Limb (tissue), 2 donors: ENCODE data around the gene CCDC85A.

Experiments used
- DNase-seq, 2 donors: peaks; one replicate each; pipeline ENCODE4 v3.0.0-alpha.2; 2016; ENCODE audit errors: extremely low spot score in 2 of 2

CCDC85A gene

GRCh38 chr2:56239030-56239429 lies 55.2 kb downstream of the CCDC85A start:
- no peak for DNase-seq

- peak in 1 of 2 donors; percentile 10 for DNase-seq
These were observed 55.6 kb downstream of the CCDC85A start for GRCh38 chr2:56239437-56239836.

- DNase-seq = no peak
These were observed 56.4 kb downstream of the CCDC85A start for GRCh38 chr2:56240210-56240609.

GRCh38 chr2:56244506-56244905 lies 60.7 kb downstream of the CCDC85A start:
- no peak for DNase-seq

- no peak for DNase-seq
These were observed 61.2 kb downstream of the CCDC85A start for GRCh38 chr2:56244911-56245530.

GRCh38 chr2:56248965-56249742 lies 65.4 kb downstream of the CCDC85A start:
- DNase-seq = no peak

- DNase-seq = no peak
These were observed 66.5 kb downstream of the CCDC85A start for GRCh38 chr2:56250153-56250729.

- DNase-seq = no peak
These were observed 76.6 kb downstream of the CCDC85A start for GRCh38 chr2:56260415-56260814.

- no peak for DNase-seq
These were observed 78.5 kb downstream of the CCDC85A start for GRCh38 chr2:56262241-56262640.

GRCh38 chr2:56263876-56264275 lies 80.1 kb downstream of the CCDC85A start:
- DNase-seq = no peak

GRCh38 chr2:56266761-56267414 lies 83.1 kb downstream of the CCDC85A start:
- no peak for DNase-seq

- no peak for DNase-seq
These were observed 83.6 kb downstream of the CCDC85A start for GRCh38 chr2:56267415-56267788.

- DNase-seq = no peak
These were observed 85.1 kb downstream of the CCDC85A start for GRCh38 chr2:56268856-56269255.

- no peak for DNase-seq
These were observed 87.5 kb downstream of the CCDC85A start for GRCh38 chr2:56271275-56271674.

GRCh38 chr2:56285224-56285623 lies 101.4 kb downstream of the CCDC85A start:
- no peak for DNase-seq

- DNase-seq = no peak
These were observed 103.1 kb downstream of the CCDC85A start for GRCh38 chr2:56286936-56287335.

- no peak for DNase-seq
These were observed 103.7 kb downstream of the CCDC85A start for GRCh38 chr2:56287508-56287907.

- no peak for DNase-seq
These were observed 104.2 kb downstream of the CCDC85A start for GRCh38 chr2:56287974-56288373.

- DNase-seq = no peak
These were observed 105.2 kb downstream of the CCDC85A start for GRCh38 chr2:56288838-56289580.

GRCh38 chr2:56291711-56292110 lies 107.9 kb downstream of the CCDC85A start:
- DNase-seq = no peak

- no peak for DNase-seq
These were observed 109.2 kb downstream of the CCDC85A start for GRCh38 chr2:56292951-56293350.

GRCh38 chr2:56295666-56296065 lies 111.9 kb downstream of the CCDC85A start:
- no peak for DNase-seq
